HG02970 (cell line): ENCODE data around the gene OTOA.
"Not testable (repeated sequence)": the region's sequence is repeated elsewhere in the genome, so short reads cannot be mapped to it uniquely, and the experiment has no call there.

ENCODE experiments used
- ATAC-seq: cut with Tn5 transposase; IDR thresholded peaks from one replicate; pipeline ENCODE4 v1.9.1; 2021; ENCODE audit warnings: mild to moderate bottlenecking, moderate library complexity, moderate number of reproducible peaks; ENCODE audit not compliant: unreplicated experiment, low FRiP score

Gene OTOA

DNA sequence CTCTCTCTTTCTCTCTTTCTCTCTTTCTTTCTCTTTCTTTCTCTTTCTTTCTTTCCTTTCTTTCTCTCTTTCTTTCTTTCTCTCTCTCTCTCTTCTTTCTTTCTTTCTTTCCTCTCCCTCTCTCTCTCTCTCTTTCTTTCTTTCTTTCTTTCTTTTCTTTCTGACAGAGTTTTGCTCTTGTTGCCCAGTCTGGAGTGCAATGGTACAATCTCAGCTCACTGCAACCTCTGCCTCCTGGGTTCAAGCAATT is 50.5 kb downstream of the OTOA start:
- not testable (repeated sequence) for ATAC-seq

DNA sequence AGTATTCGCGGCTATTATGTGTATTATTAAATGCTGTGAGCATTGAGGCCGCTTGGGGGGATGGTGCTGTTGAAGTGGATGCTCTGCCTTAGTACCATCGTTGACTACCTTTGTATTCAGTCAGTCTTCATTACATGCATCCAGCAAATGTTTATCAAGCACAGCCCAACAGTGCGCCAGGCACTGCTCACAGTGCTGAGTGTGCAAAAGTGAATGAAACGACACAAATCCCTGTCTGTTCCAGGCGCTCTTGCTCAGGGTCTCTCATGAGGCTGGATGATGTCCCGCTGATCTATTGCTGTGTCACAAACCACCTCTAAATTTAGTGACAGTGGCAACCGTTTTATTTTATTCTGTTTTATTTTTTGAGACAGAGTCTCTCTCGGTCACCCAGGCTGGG is 53.8 kb downstream of the OTOA start:
- no peak for ATAC-seq

- no peak for ATAC-seq
Observed at GRCh38 chr16:21719283-21719682, 55.5 kb downstream of the OTOA start.

GRCh38 chr16:21720533-21720932 is 56.8 kb downstream of the OTOA start:
- no peak for ATAC-seq

DNA sequence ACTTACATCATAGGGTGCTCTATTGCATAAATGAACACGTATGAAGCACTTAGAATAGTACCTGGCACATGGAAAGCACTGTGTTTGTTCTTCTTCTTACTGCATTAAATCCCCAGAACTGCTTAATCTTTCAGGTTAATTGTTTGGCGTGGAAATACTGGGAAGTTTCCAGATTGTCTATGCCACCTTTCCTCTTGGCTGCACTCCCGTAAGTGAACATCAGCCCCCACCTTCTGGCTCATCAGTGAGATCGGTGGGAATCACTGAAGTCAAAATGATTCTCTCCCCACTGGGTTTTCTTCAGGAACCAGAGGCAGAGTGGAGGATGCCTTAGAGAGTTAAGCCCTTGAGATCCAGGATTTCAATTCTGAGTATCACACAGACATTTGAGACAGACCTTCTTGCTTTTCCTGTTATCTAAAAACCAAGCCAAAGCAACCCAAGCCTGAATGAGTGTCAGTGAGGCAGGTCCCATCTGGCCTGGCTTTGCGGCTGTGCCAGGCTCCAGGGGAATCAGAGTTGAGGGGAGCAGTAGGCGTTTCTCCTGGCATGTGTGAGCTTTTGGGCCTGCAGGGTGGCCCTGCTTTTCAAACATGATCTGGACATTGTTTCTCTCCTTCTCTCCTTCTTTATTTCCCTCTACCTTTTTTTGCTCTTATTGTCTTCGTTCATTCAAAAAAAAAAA is 59.1 kb downstream of the OTOA start:
- ATAC-seq: no peak

- no peak for ATAC-seq
Observed at GRCh38 chr16:21723532-21723931, 59.8 kb downstream of the OTOA start.

GRCh38 chr16:21727344-21727743 is 63.6 kb downstream of the OTOA start:
- ATAC-seq: no peak

- ATAC-seq: not testable (repeated sequence)
Observed at GRCh38 chr16:21731233-21731632, 67.5 kb downstream of the OTOA start.

- not testable (repeated sequence) for ATAC-seq
Observed at GRCh38 chr16:21740637-21741036, 76.9 kb downstream of the OTOA start.

GRCh38 chr16:21756192-21757079 is 92.7 kb downstream of the OTOA start:
- ATAC-seq: not testable (repeated sequence)

DNA sequence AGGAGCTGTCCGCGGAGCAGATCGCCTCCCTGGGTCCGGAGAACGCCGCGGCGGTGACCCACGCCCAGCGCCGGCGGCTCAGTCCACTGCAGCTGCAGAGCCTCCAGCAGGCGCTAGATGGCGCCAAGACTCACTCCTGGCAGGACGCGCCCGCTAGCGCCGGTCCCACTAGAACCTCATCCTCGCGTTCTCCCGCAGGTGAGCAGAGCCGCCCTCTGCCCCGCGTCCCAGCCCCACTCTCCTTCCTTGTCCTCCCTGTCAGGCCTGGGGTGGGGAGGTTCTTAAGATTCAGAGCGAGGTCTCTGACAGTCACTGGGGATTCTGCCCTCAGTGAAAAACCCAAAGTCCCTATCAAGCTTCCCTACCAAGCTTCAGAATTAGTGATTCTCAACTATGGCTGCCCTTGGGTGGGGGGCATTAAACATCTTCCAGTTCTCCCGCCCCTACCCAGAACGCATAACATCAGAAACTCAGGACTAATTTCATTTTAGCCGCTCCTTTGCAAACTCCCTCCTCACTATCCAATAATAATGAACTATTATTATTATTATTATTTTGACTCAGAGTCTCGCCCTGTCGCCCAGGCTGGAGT is 93.4 kb downstream of the OTOA start:
- peak; percentile 78 for ATAC-seq

DNA sequence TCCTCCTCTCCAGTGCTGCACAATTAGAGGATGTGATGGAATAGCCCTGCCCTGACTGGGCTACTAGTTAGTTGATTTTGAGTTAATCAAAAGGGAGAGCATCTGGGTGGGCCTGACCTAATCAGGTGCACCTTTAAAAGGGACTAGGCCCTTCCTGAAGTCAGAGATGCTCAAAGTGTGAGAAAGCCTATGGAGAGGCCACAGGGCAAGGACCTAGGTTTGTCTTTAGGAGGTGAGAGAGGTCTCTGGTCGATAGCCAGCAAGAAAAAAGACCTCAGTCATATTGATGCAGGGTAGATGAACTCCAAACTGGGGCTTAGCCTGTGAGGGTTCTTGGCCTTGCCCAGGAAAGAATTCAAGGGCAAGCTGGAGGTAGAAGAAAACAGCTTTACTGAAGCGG is 104.5 kb downstream of the OTOA start:
- ATAC-seq: not testable (repeated sequence)

- ATAC-seq: not testable (repeated sequence)
Observed at GRCh38 chr16:21768810-21769209, 105.0 kb downstream of the OTOA start.

GRCh38 chr16:21769284-21769683 is 105.5 kb downstream of the OTOA start:
- ATAC-seq: not testable (repeated sequence)

DNA sequence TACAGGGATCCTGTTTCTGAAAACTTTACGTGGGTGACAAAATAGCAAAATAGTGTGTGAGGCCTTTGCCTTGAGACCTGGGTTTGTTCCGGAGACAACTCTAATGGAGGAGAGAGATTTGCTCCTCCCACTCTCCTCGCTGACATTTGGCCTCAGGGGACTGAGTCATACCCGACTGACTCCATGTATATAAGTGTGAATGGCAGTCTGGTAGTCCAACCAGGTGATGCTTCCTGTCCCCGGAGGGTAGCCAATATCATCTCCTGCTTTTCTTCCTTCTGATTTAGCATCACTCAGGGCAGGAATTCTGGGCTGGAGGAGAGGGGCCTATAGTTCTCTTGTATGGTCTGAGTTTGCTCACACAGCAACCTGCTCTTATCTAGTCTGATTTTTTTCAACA is 106.8 kb downstream of the OTOA start:
- ATAC-seq: not testable (repeated sequence)

DNA sequence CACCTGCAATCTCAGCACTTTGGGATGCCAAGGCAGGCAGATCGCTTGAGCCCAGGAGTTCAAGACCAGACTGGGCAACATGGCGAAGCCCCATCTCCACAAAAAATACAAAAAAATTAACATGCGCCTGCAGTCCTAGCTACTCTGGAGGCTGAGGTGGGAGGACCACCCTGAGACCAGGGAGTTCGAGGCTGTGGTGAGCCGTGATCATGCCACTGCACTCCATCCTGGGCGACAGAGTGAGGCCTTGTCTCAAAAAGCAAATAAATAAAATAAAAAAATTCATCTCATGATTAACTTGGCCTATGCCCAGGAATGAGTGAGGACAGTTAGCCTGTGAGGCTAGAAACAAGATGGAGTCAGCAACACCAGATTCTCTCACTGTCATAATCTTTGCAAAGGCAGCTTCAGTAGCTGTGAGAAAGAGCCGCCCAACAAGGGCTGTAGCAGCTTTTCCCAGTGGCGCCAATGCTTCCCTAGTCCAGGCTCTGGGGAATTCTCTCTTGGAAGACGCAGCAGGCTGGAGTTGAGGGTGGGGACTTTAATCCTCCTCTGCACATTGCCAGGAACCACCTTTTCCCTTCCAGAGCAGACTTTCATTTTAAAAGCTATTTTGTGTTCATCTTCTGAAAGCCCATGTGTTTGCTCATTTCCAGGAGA is 108.9 kb downstream of the OTOA start:
- not testable (repeated sequence) for ATAC-seq

DNA sequence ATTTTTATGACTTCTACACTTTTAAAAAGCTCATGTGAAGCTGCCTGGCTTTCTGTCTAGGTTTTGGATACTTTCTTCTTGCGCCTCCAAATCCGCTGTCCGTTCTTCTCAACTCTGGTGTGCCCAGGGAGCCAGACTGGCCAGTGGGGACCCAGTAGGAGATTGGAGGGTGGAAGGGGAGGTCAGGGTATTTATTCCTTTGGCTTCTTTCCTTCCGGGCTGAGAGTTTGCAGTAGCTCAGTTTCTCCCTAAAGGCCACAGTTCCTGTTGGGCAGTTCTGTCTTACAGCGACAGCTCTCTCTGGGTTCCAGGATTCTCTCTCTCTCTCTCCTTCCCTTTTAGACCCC is 109.4 kb downstream of the OTOA start:
- not testable (repeated sequence) for ATAC-seq

- not testable (repeated sequence) for ATAC-seq
Observed at GRCh38 chr16:21780525-21780924, 116.8 kb downstream of the OTOA start.

GRCh38 chr16:21790506-21790905 is 126.7 kb downstream of the OTOA start:
- ATAC-seq: not testable (repeated sequence)

GRCh38 chr16:21793310-21793709 is 129.5 kb downstream of the OTOA start:
- ATAC-seq: not testable (repeated sequence)

- not testable (repeated sequence) for ATAC-seq
Observed at GRCh38 chr16:21798601-21799000, 134.8 kb downstream of the OTOA start.
